Hepatocyte (in vitro differentiated cells): ENCODE measurements around the gene RASSF8.

Source experiments
- EZH2 ChIP-seq: fragments of 200-600 bp; sonication (generic); IDR thresholded peaks from 2 replicates; pipeline ENCODE4 v1.6.1; 2016; ENCODE audit warnings: antibody characterized with exemption, mild to moderate bottlenecking, borderline replicate concordance
- TF ChIP-seq, protein P1 (sequence below): fragments of 200-600 bp; sonication (generic); IDR thresholded peaks from 2 replicates; pipeline ENCODE4 v1.5.1; 2016; ENCODE audit warnings: antibody characterized with exemption, mild to moderate bottlenecking; ENCODE audit not compliant: poor library complexity

DNA sequence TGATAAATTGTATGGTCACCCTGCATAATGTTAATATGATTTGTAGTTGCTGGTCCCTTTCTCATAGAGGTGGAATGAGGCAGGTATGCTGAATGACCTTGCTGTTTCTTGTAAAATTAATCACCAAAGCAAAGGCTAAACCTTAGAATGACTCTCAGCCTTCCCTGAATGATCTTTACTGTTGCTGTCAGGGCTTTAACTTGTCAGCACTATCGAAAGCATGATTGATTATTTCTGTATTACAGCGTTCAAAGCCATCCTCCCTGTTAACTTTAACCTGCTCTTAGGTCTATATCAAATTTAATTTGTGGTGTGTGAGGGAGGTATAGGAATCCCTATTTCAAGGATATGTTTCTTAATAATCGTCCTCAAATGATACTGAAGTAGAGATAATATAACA is 23.1 kb downstream of the RASSF8 start:
- no peak for TF ChIP-seq EZH2
- TF ChIP-seq, protein P1, sequence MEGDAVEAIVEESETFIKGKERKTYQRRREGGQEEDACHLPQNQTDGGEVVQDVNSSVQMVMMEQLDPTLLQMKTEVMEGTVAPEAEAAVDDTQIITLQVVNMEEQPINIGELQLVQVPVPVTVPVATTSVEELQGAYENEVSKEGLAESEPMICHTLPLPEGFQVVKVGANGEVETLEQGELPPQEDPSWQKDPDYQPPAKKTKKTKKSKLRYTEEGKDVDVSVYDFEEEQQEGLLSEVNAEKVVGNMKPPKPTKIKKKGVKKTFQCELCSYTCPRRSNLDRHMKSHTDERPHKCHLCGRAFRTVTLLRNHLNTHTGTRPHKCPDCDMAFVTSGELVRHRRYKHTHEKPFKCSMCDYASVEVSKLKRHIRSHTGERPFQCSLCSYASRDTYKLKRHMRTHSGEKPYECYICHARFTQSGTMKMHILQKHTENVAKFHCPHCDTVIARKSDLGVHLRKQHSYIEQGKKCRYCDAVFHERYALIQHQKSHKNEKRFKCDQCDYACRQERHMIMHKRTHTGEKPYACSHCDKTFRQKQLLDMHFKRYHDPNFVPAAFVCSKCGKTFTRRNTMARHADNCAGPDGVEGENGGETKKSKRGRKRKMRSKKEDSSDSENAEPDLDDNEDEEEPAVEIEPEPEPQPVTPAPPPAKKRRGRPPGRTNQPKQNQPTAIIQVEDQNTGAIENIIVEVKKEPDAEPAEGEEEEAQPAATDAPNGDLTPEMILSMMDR, result no peak
